HUES6 (cell line): ENCODE data around the gene CHST6.
"Not testable (repeated sequence)": the region's sequence is repeated elsewhere in the genome, so short reads cannot be mapped to it uniquely, and the experiment has no call there.

Source experiments
- H3K27ac ChIP-seq: 2 replicates; pipeline ENCODE4 v1.7.0; 2013; ENCODE audit warnings: low read depth, mild to moderate bottlenecking, low read length, inconsistent platforms
- H3K27me3 ChIP-seq: 2 replicates; pipeline ENCODE4 v1.6.1; 2013; ENCODE audit warnings: low read length; ENCODE audit not compliant: control insufficient read depth, insufficient read depth
- H3K36me3 ChIP-seq: 2 replicates; pipeline ENCODE4 v1.6.1; 2013; ENCODE audit warnings: low read length; ENCODE audit not compliant: control insufficient read depth, insufficient read depth
- H3K4me1 ChIP-seq: 2 replicates; pipeline ENCODE4 v1.6.1; 2013; ENCODE audit warnings: low read length; ENCODE audit not compliant: control insufficient read depth, insufficient read depth
- H3K4me3 ChIP-seq: 2 replicates; pipeline ENCODE4 v1.5.1; 2013; ENCODE audit warnings: low read depth, low read length
- H3K9ac ChIP-seq: one replicate; pipeline ENCODE4 v1.6.1; 2013; ENCODE audit warnings: mild to moderate bottlenecking, low read length
- H3K9me3 ChIP-seq: 2 replicates; pipeline ENCODE4 v1.6.1; 2013; ENCODE audit warnings: low read depth, low read length; ENCODE audit not compliant: control insufficient read depth, insufficient read depth

Gene CHST6

DNA sequence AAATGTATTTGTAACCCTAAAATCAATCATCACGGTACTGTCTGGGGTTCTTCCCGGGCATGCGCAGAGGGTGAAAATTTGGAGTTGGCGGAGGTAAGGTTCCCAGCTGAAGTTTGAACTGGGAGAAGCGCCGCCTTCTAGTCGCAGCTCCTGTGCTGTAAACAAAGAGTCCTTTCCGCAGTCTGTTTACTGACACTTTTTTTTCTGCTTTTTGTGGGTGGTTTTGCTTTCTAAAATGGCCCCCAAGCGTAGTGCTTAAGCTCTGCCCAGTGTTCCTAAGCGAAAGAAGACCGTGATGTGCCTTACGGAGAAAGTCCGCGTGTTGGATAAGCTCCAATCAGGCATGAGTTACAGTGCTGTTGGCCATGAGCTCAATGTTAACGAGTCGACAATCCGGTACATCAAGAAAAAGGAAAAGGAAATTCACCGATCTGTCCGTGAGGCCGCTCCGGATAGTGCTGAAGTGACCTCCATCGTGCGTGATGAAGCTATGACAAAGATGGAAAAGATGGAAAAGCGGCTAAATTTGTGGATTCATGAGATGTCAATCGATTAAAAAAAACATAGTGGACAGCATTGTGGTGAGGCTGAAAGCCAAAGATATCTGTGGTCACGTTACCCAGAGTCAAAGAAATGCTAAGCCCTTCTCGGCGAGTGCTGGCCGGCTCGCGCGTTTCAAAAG, 61.4 kb downstream of the CHST6 start:
- H3K9ac ChIP-seq: peak overlapping the region; percentile 85
- H3K4me3 ChIP-seq: peak overlapping the region; percentile 87
- no peaks in the 10 kb centered on the region; the same call in 1 of the 2 replicates for H3K36me3 ChIP-seq
- 0 out of 2 replicates have a peak, but pooled peaks cover 4% of the 10 kb centered on the region for H3K9me3 ChIP-seq
- peaks cover 4% of the 10 kb centered on the region; the same call in 1 of the 2 replicates for H3K4me1 ChIP-seq
- peak overlapping the region; percentile 80 for H3K27ac ChIP-seq
- no peaks in the 10 kb centered on the region for H3K27me3 ChIP-seq

DNA sequence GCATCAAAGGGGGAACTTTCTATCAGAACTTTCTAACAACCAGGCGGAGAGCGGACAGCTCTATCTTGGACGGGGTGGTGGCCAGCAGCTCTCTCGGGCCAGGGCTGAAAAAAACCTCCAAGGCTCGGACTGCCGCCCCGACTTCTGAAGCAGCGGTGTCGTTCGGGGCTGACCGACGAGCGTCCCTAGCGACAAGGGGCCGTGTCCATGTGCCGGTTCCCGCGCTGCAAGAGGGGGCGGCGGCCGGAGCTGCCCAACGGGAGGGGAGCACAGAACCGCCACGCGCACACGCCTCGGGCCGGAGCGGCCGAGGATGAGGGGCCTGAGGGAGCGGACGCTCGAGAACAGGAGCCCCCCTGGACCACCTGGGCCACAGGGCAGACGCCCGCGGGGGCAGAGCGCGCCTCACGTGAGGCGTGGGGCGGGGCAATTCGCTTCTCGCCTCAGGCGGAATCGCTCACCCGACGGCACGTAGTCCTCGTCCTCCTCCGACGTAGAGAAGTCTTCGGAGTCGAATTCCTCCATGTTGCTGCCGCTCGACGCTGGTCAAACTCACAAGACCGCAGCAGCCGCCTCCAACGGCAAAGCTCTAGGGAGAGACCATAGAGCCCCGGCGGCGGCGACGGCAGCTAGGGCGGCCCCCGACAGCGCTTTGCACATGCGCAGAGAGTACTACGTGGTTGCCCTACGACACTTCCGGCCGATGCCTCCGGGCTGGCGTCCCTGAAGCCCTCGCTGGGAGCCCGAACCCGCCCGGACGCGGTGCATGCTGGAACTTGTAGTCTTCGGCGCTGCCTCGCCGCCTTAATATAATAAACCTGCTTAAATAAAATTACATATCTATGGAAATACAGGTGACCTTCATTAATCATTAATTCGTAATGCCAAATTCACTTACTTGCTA, 62.2 kb downstream of the CHST6 start, which contains the start of gene CFDP1:
CFDP1 (minus strand) TSS at position 676 of the 904 bp plus-strand sequence; CDS start at position 525, 151 bp downstream.
- H3K36me3 ChIP-seq: no peaks in the 10 kb centered on the region; the same call in 1 of the 2 replicates
- peak within 1 kb of the TSS; percentile 87 for H3K4me3 ChIP-seq
- H3K27me3 ChIP-seq: no peaks in the 10 kb centered on the region
- H3K27ac ChIP-seq: peak within 1 kb of the TSS; percentile 80
- H3K9me3 ChIP-seq: 0 out of 2 replicates have a peak, but pooled peaks cover 4% of the 10 kb centered on the region
- peaks cover 4% of the 10 kb centered on the region; the same call in 1 of the 2 replicates for H3K4me1 ChIP-seq
- peak within 1 kb of the TSS; percentile 85 for H3K9ac ChIP-seq

DNA sequence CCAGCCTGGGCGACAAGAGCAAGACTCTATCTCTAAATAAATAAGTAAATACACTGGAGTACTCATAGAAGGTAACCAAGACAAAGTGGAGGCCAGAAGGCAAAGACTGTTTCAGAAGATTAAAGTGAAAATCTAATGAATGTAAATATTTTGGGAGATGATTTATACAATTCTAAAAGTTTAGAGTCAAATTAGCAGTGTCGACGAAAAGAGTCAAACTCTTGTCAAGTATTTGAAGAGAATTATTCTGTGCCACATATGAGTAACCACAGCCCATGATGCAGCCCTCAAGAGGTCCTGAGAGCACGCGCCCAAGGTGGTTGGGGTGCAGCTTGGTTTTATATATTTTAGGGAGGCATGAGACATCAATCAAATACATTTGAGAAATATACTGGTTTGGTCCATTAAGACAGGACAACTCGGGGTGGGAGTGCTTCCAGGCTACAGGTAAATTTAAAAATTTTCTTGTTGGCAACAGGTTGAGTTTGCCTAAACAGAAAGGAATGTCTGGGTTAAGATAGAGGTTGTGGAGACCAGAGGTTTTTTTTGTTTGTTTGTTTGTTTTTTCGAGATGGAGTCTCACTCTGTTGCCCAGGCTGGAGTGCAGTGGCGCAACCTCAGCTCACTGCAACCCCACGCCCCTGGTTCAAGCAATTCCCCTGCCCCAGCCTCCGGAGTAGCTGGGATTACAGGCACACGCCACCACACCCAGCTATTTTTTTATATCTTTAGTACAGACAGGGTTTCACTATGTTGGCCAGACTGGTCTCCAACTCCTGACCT, 65.4 kb downstream of the CHST6 start:
- H3K9me3 ChIP-seq: no peaks in the 10 kb centered on the region
- no peaks in the 10 kb centered on the region for H3K27me3 ChIP-seq
- H3K4me3 ChIP-seq: no peak overlapping the region
- no peak overlapping the region for H3K27ac ChIP-seq
- H3K9ac ChIP-seq: no peak overlapping the region
- no peaks in the 10 kb centered on the region; the same call in 1 of the 2 replicates for H3K36me3 ChIP-seq
- peaks cover 4% of the 10 kb centered on the region; the same call in 1 of the 2 replicates for H3K4me1 ChIP-seq

DNA sequence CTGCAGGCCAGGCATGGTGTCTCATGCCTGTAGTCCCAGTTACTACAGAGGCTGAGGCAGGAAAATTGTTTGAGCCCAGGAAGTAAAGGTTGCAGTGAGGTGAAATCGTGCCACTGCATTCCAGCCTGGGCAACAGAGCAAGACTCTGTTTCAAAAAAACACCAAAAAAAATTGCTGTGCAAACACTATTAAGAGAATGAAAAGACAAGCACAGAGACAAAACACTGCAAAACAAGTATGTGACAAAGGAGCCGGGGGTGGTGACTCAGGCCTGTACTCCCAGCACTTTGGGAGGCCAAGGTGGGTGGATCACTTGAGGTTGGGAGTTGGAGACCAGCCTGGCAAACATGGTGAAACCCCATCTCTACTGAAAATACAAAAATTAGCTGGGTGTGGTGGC, 68.7 kb downstream of the CHST6 start:
- H3K4me1 ChIP-seq, H3K9ac ChIP-seq, H3K4me3 ChIP-seq, H3K9me3 ChIP-seq, H3K27ac ChIP-seq, H3K36me3 ChIP-seq, H3K27me3 ChIP-seq: not testable (repeated sequence)

DNA sequence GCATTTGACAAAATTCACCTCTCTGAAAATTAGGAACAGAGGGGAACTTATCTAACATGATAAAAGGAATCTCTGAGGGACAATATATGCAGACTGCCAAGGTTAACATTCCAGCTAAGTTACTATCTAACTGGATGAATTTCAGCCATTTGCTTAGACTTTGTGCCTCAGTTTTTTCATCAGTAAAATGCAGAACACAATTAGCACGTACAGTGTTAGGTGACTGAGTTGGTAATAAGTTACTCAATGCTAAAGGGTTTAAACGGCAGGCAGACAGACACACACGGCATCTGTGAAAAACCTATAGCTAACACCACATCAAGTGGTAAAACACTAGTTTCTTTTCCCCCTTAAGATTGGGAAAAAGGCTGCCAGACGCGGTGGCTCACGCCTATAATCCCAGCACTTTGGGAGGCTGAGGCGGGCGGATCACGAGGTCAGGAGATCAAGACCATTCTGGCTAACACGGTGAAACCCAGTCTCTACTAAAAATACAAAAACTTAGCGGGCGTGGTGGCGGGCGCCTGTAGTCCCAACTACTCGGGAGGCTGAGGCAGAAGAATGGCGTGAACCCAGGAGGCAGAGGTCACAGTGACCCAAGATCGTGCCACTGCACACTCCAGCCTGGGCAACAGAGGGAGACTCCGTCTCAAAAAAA, 71.0 kb downstream of the CHST6 start:
- H3K4me3 ChIP-seq, H3K27me3 ChIP-seq, H3K27ac ChIP-seq, H3K36me3 ChIP-seq, H3K9me3 ChIP-seq, H3K9ac ChIP-seq: not testable (repeated sequence)
- H3K4me1 ChIP-seq: peaks cover 20% of the 10 kb centered on the region

DNA sequence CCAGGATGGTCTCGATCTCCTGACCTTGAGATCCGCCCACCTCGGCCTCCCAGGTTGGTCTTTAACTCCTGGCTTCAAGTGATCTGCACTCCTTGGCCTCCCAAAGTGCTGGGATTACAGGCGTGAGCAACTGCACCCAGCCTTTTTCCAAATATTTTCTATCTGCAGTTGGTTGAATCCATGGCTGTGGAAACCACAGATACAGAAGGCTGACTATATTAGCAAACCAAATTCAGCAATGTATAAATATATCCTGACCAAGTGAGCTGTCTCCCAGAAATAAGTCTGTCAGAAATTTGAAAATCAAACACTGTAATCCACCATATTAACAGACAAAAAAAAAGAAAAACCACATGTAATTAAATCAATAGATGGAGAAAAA, 71.5 kb downstream of the CHST6 start:
- Histone ChIP-seq H3K4me1 (peaks cover 20% of the 10 kb centered on the region), H3K9ac (no peak overlapping the region), H3K9me3 (no peaks in the 10 kb centered on the region), H3K4me3 (no peak overlapping the region), H3K27me3 (no peaks in the 10 kb centered on the region), H3K27ac (no peak overlapping the region), H3K36me3 (no peaks in the 10 kb centered on the region)
